ENCODE data around the gene AUTS2. TPM values are rescaled to one million over a fixed set of nuclear protein-coding genes. Genes with fewer than 3 reads are reported as not detected.

Gene AUTS2
- total RNA-seq, 1 experiment from 2014 or later: 50.0 TPM

DNA sequence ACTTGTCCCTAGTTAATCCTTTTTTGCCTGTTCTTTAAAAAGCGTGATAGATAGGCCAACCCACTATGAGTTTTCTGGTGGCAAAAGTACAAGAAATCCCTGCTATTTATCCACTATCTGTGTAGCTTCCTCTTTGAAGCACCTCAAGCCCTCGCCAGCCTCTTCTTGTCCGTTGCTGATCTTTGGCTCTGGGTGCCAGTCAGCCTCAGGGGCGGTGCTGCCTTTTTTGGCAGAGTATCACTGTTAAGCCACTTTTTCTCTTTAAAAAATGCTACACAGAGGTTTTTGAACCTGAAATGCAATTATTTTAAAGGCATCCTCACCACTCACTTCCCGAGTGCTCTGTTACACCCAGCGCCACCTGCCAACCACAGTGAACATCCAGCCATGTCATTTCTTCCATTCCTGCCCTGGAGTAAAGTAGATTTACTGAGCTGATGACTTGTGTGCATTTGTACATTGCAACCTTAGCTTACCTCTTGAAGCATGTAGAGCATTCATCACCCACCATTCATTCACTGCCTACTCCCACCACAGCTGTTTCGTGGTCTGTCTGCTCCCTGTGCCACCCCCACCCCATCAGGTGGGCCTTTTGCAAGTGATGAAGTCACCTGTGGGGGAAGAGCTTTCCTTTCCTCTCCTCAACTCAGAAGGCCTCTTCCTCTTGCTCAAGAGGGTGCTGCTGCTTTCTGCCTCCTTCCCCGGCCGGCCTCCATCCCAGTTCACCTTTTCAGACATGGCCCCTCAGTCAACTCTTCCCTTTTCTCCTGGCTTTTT, 1119.5 kb downstream of the AUTS2 start:
- ATAC-seq (no peak), DNase-seq (ENCODE audit: low spot score) (no peak)
- peaks cover 29% of the 10 kb centered on the region for H3K36me3 Mint-ChIP-seq
- peaks cover 26% of the 10 kb centered on the region for H3K9me3 Mint-ChIP-seq
- peaks cover 9% of the 10 kb centered on the region for H3K27me3 Mint-ChIP-seq (ENCODE audit: low read depth)
- POLR2A ChIA-PET: interaction anchor here (0.5 to 0.6 kb wide), 2 partner anchors 24 to 504 kb away, joined by 3 to 5 read pairs; no protein-coding TSS in a partner anchor
- peaks cover 48% of the 10 kb centered on the region for H3K4me1 Mint-ChIP-seq
- TF ChIP-seq SMAD4 (CRISPR knock-in tag; IDR thresholded peaks at IDR 0.05) (no peak), ZNF138 (CRISPR knock-in tag; conservative IDR thresholded peaks at IDR 0.05) (no peak), RORB (CRISPR knock-in tag; IDR thresholded peaks at IDR 0.05) (no peak), TEAD1 (CRISPR knock-in tag; IDR thresholded peaks at IDR 0.05) (no peak)
- TF ChIP-seq, protein P1, sequence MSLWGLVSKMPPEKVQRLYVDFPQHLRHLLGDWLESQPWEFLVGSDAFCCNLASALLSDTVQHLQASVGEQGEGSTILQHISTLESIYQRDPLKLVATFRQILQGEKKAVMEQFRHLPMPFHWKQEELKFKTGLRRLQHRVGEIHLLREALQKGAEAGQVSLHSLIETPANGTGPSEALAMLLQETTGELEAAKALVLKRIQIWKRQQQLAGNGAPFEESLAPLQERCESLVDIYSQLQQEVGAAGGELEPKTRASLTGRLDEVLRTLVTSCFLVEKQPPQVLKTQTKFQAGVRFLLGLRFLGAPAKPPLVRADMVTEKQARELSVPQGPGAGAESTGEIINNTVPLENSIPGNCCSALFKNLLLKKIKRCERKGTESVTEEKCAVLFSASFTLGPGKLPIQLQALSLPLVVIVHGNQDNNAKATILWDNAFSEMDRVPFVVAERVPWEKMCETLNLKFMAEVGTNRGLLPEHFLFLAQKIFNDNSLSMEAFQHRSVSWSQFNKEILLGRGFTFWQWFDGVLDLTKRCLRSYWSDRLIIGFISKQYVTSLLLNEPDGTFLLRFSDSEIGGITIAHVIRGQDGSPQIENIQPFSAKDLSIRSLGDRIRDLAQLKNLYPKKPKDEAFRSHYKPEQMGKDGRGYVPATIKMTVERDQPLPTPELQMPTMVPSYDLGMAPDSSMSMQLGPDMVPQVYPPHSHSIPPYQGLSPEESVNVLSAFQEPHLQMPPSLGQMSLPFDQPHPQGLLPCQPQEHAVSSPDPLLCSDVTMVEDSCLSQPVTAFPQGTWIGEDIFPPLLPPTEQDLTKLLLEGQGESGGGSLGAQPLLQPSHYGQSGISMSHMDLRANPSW (CRISPR knock-in tag; conservative IDR thresholded peaks at IDR 0.05; ENCODE audit: low read depth): no peak
- TF ChIP-seq, protein P2, sequence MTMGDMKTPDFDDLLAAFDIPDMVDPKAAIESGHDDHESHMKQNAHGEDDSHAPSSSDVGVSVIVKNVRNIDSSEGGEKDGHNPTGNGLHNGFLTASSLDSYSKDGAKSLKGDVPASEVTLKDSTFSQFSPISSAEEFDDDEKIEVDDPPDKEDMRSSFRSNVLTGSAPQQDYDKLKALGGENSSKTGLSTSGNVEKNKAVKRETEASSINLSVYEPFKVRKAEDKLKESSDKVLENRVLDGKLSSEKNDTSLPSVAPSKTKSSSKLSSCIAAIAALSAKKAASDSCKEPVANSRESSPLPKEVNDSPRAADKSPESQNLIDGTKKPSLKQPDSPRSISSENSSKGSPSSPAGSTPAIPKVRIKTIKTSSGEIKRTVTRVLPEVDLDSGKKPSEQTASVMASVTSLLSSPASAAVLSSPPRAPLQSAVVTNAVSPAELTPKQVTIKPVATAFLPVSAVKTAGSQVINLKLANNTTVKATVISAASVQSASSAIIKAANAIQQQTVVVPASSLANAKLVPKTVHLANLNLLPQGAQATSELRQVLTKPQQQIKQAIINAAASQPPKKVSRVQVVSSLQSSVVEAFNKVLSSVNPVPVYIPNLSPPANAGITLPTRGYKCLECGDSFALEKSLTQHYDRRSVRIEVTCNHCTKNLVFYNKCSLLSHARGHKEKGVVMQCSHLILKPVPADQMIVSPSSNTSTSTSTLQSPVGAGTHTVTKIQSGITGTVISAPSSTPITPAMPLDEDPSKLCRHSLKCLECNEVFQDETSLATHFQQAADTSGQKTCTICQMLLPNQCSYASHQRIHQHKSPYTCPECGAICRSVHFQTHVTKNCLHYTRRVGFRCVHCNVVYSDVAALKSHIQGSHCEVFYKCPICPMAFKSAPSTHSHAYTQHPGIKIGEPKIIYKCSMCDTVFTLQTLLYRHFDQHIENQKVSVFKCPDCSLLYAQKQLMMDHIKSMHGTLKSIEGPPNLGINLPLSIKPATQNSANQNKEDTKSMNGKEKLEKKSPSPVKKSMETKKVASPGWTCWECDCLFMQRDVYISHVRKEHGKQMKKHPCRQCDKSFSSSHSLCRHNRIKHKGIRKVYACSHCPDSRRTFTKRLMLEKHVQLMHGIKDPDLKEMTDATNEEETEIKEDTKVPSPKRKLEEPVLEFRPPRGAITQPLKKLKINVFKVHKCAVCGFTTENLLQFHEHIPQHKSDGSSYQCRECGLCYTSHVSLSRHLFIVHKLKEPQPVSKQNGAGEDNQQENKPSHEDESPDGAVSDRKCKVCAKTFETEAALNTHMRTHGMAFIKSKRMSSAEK (CRISPR knock-in tag; IDR thresholded peaks at IDR 0.05; ENCODE audit: borderline replicate concordance): no peak
- TF ChIP-seq, protein P3, sequence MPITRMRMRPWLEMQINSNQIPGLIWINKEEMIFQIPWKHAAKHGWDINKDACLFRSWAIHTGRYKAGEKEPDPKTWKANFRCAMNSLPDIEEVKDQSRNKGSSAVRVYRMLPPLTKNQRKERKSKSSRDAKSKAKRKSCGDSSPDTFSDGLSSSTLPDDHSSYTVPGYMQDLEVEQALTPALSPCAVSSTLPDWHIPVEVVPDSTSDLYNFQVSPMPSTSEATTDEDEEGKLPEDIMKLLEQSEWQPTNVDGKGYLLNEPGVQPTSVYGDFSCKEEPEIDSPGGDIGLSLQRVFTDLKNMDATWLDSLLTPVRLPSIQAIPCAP (CRISPR knock-in tag; IDR thresholded peaks at IDR 0.05): no peak
- TF ChIP-seq, protein P4, sequence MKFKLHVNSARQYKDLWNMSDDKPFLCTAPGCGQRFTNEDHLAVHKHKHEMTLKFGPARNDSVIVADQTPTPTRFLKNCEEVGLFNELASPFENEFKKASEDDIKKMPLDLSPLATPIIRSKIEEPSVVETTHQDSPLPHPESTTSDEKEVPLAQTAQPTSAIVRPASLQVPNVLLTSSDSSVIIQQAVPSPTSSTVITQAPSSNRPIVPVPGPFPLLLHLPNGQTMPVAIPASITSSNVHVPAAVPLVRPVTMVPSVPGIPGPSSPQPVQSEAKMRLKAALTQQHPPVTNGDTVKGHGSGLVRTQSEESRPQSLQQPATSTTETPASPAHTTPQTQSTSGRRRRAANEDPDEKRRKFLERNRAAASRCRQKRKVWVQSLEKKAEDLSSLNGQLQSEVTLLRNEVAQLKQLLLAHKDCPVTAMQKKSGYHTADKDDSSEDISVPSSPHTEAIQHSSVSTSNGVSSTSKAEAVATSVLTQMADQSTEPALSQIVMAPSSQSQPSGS (CRISPR knock-in tag; IDR thresholded peaks at IDR 0.05; ENCODE audit: borderline replicate concordance, low read depth): no peak
- CTCF ChIA-PET: interaction anchor here (0.6 to 2.5 kb wide), 7 partner anchors 9 to 64 kb away, joined by 3 to 8 read pairs (median 4); no protein-coding TSS in a partner anchor
- no peak overlapping the region; the same call in 1 of the 2 replicates for H3K27ac Mint-ChIP-seq
- H3K4me3 Mint-ChIP-seq: no peak overlapping the region

DNA sequence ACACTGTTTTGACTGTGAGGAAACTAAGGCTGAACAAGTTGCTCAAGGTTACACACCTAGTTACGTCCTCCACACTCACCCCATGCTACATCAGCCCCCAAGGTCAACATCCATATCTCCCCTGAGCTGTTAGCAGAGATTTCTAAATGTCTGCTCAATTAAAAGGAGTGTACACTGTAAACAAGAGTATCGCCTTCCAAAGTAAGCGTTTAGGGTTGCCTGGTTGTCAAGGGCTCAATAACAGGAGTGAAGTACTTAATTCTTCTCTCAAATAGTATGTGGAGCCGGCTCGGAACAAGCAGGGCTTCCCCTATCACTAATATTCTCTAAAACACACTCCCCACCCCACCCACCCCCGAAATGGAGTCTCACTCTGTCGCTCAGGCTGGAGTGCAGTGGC, 1120.8 kb downstream of the AUTS2 start:
- DNase-seq (ENCODE audit: low spot score): no peak
- H3K27me3 Mint-ChIP-seq (ENCODE audit: low read depth): peaks cover 6% of the 10 kb centered on the region
- ChIA-PET POLR2A (no interaction called here), CTCF (interaction anchor here (0.6 to 1.4 kb wide), 2 partner anchors 56 to 1059 kb away, joined by 4 read pairs; no protein-coding TSS in a partner anchor)
- peaks cover 50% of the 10 kb centered on the region for H3K4me1 Mint-ChIP-seq
- no peak overlapping the region for H3K4me3 Mint-ChIP-seq
- H3K36me3 Mint-ChIP-seq: peaks cover 16% of the 10 kb centered on the region
- H3K27ac Mint-ChIP-seq: peak overlapping the region; percentile 85
- peaks cover 14% of the 10 kb centered on the region for H3K9me3 Mint-ChIP-seq
- ATAC-seq: no peak
- TF ChIP-seq ZBTB21 (CRISPR knock-in tag; IDR thresholded peaks at IDR 0.05; ENCODE audit: borderline replicate concordance) (no peak), MXD4 (CRISPR knock-in tag; IDR thresholded peaks at IDR 0.05; ENCODE audit: borderline replicate concordance) (no peak), NFE2L1 (CRISPR knock-in tag; IDR thresholded peaks at IDR 0.05) (no peak), TP53 (CRISPR knock-in tag; IDR thresholded peaks at IDR 0.05) (no peak), KAT7 (CRISPR knock-in tag; IDR thresholded peaks at IDR 0.05; ENCODE audit: borderline replicate concordance) (no peak), GABPB1 (CRISPR knock-in tag; IDR thresholded peaks at IDR 0.05) (no peak)
- TF ChIP-seq, protein P5, sequence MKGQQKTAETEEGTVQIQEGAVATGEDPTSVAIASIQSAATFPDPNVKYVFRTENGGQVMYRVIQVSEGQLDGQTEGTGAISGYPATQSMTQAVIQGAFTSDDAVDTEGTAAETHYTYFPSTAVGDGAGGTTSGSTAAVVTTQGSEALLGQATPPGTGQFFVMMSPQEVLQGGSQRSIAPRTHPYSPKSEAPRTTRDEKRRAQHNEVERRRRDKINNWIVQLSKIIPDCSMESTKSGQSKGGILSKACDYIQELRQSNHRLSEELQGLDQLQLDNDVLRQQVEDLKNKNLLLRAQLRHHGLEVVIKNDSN (CRISPR knock-in tag; IDR thresholded peaks at IDR 0.05): no peak
- TF ChIP-seq, protein P6, sequence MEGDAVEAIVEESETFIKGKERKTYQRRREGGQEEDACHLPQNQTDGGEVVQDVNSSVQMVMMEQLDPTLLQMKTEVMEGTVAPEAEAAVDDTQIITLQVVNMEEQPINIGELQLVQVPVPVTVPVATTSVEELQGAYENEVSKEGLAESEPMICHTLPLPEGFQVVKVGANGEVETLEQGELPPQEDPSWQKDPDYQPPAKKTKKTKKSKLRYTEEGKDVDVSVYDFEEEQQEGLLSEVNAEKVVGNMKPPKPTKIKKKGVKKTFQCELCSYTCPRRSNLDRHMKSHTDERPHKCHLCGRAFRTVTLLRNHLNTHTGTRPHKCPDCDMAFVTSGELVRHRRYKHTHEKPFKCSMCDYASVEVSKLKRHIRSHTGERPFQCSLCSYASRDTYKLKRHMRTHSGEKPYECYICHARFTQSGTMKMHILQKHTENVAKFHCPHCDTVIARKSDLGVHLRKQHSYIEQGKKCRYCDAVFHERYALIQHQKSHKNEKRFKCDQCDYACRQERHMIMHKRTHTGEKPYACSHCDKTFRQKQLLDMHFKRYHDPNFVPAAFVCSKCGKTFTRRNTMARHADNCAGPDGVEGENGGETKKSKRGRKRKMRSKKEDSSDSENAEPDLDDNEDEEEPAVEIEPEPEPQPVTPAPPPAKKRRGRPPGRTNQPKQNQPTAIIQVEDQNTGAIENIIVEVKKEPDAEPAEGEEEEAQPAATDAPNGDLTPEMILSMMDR (IDR thresholded peaks at IDR 0.05): no peak
- TF ChIP-seq, protein P7, sequence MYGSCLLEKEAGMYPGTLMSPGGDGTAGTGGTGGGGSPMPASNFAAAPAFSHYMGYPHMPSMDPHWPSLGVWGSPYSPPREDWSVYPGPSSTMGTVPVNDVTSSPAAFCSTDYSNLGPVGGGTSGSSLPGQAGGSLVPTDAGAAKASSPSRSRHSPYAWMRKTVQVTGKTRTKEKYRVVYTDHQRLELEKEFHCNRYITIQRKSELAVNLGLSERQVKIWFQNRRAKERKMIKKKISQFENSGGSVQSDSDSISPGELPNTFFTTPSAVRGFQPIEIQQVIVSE (CRISPR knock-in tag; IDR thresholded peaks at IDR 0.05; ENCODE audit: borderline replicate concordance): no peak
- TF ChIP-seq, protein P8, sequence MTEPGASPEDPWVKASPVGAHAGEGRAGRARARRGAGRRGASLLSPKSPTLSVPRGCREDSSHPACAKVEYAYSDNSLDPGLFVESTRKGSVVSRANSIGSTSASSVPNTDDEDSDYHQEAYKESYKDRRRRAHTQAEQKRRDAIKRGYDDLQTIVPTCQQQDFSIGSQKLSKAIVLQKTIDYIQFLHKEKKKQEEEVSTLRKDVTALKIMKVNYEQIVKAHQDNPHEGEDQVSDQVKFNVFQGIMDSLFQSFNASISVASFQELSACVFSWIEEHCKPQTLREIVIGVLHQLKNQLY (CRISPR knock-in tag; IDR thresholded peaks at IDR 0.05): no peak
